Panc1 (cell line): ENCODE data around the gene MPL. TPM values are rescaled to one million over a fixed set of nuclear protein-coding genes. Genes with fewer than 3 reads are reported as not detected.
"Not testable (repeated sequence)": the region's sequence is repeated elsewhere in the genome, so short reads cannot be mapped to it uniquely, and the experiment has no call there.

Experiments used
- ATAC-seq: fragments of 200-7000 bp; cut with Tn5 transposase; 2 replicates; pipeline ENCODE4 v1.9.1; 2020; ENCODE audit warnings: mild to moderate bottlenecking, moderate library complexity
- BruUV-seq: library from RNA; stranded (reverse); fragments of 400-500 nt; replicated peaks from 2 replicates; lab custom pipeline; 2021; lab: Mats Ljungman, UMichigan
- CTCF ChIA-PET: fragments of 300-600 bp; sonication (Branson Sonifier 250); formaldehyde crosslinking; loops from one replicate; lab custom pipeline; 2022; ENCODE audit warnings: antibody characterized with exemption; lab: Charles Lee
- POLR2A ChIA-PET: fragments of 300-600 bp; sonication (Branson Sonifier 250); formaldehyde crosslinking; loops from one replicate; lab custom pipeline; 2022; ENCODE audit warnings: antibody characterized with exemption; lab: Charles Lee
- DNase-seq: peaks from one replicate; pipeline ENCODE4 v3.0.0-alpha.2; 2010; ENCODE audit warnings: low read depth, low spot score
- H3K27ac ChIP-seq: 2 replicates; pipeline ENCODE4 v1.5.1; 2011; ENCODE audit warnings: mild to moderate bottlenecking, low read length, inconsistent platforms
- H3K27me3 ChIP-seq: fragments of 200-500 bp; sonication (Bioruptor generic); 2 replicates; pipeline ENCODE4 v1.6.0; 2014; ENCODE audit warnings: low read length, inconsistent platforms; ENCODE audit not compliant: control insufficient read depth, insufficient read depth
- H3K36me3 ChIP-seq: fragments of 200-500 bp; sonication (Bioruptor generic); 2 replicates; pipeline ENCODE4 v1.5.1; 2014; ENCODE audit warnings: inconsistent platforms, mild to moderate bottlenecking, low read length, moderate library complexity; ENCODE audit not compliant: control insufficient read depth, insufficient read depth
- H3K4me1 ChIP-seq: 2 replicates; pipeline ENCODE4 v1.5.1; 2011; ENCODE audit warnings: inconsistent platforms, mild to moderate bottlenecking, low read length, moderate library complexity; ENCODE audit not compliant: control insufficient read depth, insufficient read depth
- H3K4me3 ChIP-seq, 2 experiments: 2 replicates each; pipeline ENCODE4 v1.5.1; 2011 to 2012; ENCODE audit warnings: low read depth in 2 of 2, low read length in 2 of 2, mild to moderate bottlenecking in 2 of 2, inconsistent platforms in 1 of 2, moderate library complexity in 1 of 2
- H3K9me3 ChIP-seq: fragments of 200-500 bp; sonication (Bioruptor generic); 2 replicates; pipeline ENCODE4 v1.5.1; 2014; ENCODE audit warnings: low read depth, mild to moderate bottlenecking, inconsistent platforms, low read length, moderate library complexity; ENCODE audit not compliant: control insufficient read depth, insufficient read depth
- CTCF ChIP-seq: fragments of 450-650 bp; IDR thresholded peaks from 2 replicates; pipeline ENCODE4 v1.5.1; 2017; ENCODE audit warnings: mild to moderate bottlenecking
- POLR2AphosphoS5 ChIP-seq: IDR thresholded peaks from 2 replicates; pipeline ENCODE4 v1.6.1; 2012; ENCODE audit warnings: mild to moderate bottlenecking, low read depth, low read length, moderate library complexity
- SIN3A ChIP-seq: IDR thresholded peaks from 2 replicates; pipeline ENCODE4 v1.6.1; 2012; ENCODE audit warnings: low read depth, mild to moderate bottlenecking, low read length, moderate library complexity, borderline replicate concordance; ENCODE audit not compliant: insufficient read depth
- TCF7L2 ChIP-seq: IDR thresholded peaks from 2 replicates; pipeline ENCODE4 v1.6.1; 2011; ENCODE audit warnings: mild to moderate bottlenecking, low read depth, low read length, inconsistent platforms
- in situ Hi-C: cut with HindIII; loops from 2 replicates; pipeline ENCODE4 v1.10.0; 2016; ENCODE audit warnings: low sequenced_read_pairs, low pct_unique_long_range_greater_than_20kb
- intact Hi-C: fragments of 100-400 bp; cut with micrococcal nuclease; formaldehyde crosslinking; loops from one replicate; pipeline ENCODE4 v1.10.0; 2022; ENCODE audit not compliant: unreplicated experiment
- total RNA-seq: library from RNA; stranded (reverse); gene quantifications from one replicate; pipeline ENCODE4 v1.2.1, GENCODE V29; 2021; ENCODE audit not compliant: unreplicated experiment
- TF ChIP-seq, protein P1 (sequence below), 2 experiments: IDR thresholded peaks; 2 replicates each; pipeline ENCODE4 v1.6.1; 2011 to 2012; ENCODE audit warnings: low read depth in 2 of 2, control low read depth in 1 of 2, low read length in 1 of 2, mild to moderate bottlenecking in 1 of 2, moderate library complexity in 1 of 2; ENCODE audit not compliant: insufficient read depth in 1 of 2

MPL gene
- total RNA-seq, 1 experiment from 2014 or later: not detected

DNA sequence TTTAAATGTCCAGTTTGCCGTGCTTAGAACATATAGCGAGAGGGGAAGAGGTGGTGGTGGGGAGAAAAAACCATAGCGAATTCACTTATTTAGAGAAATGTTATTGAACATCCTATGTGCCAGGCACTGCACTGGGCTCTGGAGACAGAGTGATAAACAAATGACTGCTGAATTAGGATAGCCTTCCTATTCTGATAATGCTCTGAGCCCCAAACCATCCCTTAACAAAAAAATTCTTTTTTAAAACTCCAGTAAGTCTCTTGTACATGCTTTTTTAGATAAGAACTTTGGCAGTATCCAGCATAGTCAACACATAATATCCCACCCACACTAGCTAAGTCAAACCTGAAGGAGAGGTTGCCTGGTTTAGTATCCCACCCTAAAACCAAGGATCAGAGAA, 60.6 kb downstream of the MPL start:
- CTCF ChIA-PET: no interaction called here
- TF ChIP-seq POLR2AphosphoS5 (no peak), SIN3A (no peak), CTCF (no peak), TCF7L2 (no peak)
- TF ChIP-seq, protein P1, sequence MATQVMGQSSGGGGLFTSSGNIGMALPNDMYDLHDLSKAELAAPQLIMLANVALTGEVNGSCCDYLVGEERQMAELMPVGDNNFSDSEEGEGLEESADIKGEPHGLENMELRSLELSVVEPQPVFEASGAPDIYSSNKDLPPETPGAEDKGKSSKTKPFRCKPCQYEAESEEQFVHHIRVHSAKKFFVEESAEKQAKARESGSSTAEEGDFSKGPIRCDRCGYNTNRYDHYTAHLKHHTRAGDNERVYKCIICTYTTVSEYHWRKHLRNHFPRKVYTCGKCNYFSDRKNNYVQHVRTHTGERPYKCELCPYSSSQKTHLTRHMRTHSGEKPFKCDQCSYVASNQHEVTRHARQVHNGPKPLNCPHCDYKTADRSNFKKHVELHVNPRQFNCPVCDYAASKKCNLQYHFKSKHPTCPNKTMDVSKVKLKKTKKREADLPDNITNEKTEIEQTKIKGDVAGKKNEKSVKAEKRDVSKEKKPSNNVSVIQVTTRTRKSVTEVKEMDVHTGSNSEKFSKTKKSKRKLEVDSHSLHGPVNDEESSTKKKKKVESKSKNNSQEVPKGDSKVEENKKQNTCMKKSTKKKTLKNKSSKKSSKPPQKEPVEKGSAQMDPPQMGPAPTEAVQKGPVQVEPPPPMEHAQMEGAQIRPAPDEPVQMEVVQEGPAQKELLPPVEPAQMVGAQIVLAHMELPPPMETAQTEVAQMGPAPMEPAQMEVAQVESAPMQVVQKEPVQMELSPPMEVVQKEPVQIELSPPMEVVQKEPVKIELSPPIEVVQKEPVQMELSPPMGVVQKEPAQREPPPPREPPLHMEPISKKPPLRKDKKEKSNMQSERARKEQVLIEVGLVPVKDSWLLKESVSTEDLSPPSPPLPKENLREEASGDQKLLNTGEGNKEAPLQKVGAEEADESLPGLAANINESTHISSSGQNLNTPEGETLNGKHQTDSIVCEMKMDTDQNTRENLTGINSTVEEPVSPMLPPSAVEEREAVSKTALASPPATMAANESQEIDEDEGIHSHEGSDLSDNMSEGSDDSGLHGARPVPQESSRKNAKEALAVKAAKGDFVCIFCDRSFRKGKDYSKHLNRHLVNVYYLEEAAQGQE (IDR thresholded peaks at IDR 0.05; ENCODE audit: insufficient read depth in 1 of 2, low read depth in 2 of 2, low read length in 1 of 2): no peak
- BruUV-seq: no TSS peak
- no peaks in the 10 kb centered on the region for H3K4me1 ChIP-seq
- POLR2A ChIA-PET: no interaction called here
- no peak for ATAC-seq
- no peak overlapping the region for H3K27ac ChIP-seq
- in situ Hi-C loops: no loop called here
- no peak overlapping the region for H3K4me3 ChIP-seq
- no peaks in the 10 kb centered on the region for H3K27me3 ChIP-seq
- no peaks in the 10 kb centered on the region for H3K36me3 ChIP-seq
- H3K9me3 ChIP-seq: no peaks in the 10 kb centered on the region
- DNase-seq: no peak
- intact Hi-C loops: no loop called here

- ATAC-seq, BruUV-seq, in situ Hi-C loops, H3K27ac ChIP-seq, intact Hi-C loops, H3K4me1 ChIP-seq, H3K9me3 ChIP-seq, H3K27me3 ChIP-seq, H3K4me3 ChIP-seq, POLR2A ChIA-PET, CTCF ChIA-PET, H3K36me3 ChIP-seq, DNase-seq: not testable (repeated sequence)
These were observed 62.8 kb downstream of the MPL start for GRCh38 chr1:43400441-43400840.

- POLR2A ChIA-PET: no interaction called here
- Histone ChIP-seq H3K36me3 (no peaks in the 10 kb centered on the region), H3K27ac (no peak overlapping the region), H3K4me1 (no peaks in the 10 kb centered on the region), H3K27me3 (no peaks in the 10 kb centered on the region), H3K4me3 (no peak overlapping the region), H3K9me3 (no peaks in the 10 kb centered on the region)
- CTCF ChIA-PET: no interaction called here
- in situ Hi-C loops: no loop called here
- TF ChIP-seq TCF7L2: no peak
- no peak for TF ChIP-seq CTCF
- TF ChIP-seq, protein P1 (IDR thresholded peaks at IDR 0.05; ENCODE audit: insufficient read depth in 1 of 2, low read depth in 2 of 2, low read length in 1 of 2): no peak
- TF ChIP-seq POLR2AphosphoS5: no peak
- no peak for TF ChIP-seq SIN3A
- intact Hi-C loops: no loop called here
- ATAC-seq (no peak), DNase-seq (no peak)
- no TSS peak for BruUV-seq
These were observed 64.7 kb downstream of the MPL start for GRCh38 chr1:43402089-43402865.
